ENCODE measurements around the gene KRTDAP. TPM values are rescaled to one million over a fixed set of nuclear protein-coding genes. Genes with fewer than 3 reads are reported as not detected.

The KRTDAP gene
- total RNA-seq, 1 experiment from 2014 or later, result 1.7 TPM

DNA sequence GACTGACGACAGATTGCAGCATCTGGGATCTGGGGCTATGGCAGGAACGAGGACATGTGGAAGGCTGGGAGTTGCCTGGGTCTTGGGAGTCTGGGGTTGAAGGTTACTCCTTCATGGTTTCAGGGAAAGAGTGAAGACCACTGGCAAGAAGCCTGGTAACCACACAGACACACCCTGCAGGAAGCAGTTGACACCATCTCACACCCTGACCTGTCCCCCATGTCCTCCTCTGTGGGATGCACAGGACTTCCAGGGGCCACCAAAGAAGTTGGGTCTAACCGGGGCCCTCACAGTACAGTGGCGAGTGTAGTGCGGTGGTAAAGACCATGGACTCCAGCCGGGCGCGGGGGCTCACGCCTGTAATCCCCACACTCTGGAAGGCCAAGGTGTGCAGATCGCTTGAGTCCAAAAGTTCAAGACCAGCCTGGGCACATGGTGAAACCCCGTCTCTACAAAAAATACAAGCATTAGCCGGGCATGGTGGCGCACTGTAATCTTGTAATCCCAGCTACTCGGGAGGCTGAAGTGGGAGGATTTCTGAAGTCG is 52.8 kb downstream of the KRTDAP start:
- CTCF ChIA-PET, result interaction anchor here (1.3 to 1.4 kb wide), 2 partner anchors 10 to 58 kb away, joined by 3 to 5 read pairs; no protein-coding TSS in a partner anchor

More for the DNA sequence above, 52.8 kb downstream of the KRTDAP start:
- Mint-ChIP-seq H3K4me1 (no peaks in the 10 kb centered on the region), H3K4me3 (no peak overlapping the region), H3K36me3 (no peaks in the 10 kb centered on the region), H3K9me3 (no peaks in the 10 kb centered on the region), H3K27me3 (ENCODE audit: low read depth) (peaks cover 5% of the 10 kb centered on the region), H3K27ac (no peak overlapping the region)
- no peak for TF ChIP-seq AR (CRISPR knock-in tag; IDR thresholded peaks at IDR 0.05)
- TF ChIP-seq GABPB1 (CRISPR knock-in tag; IDR thresholded peaks at IDR 0.05), result peak; percentile 71; the same call in 1 of the 2 replicates
- TF ChIP-seq, protein P1, sequence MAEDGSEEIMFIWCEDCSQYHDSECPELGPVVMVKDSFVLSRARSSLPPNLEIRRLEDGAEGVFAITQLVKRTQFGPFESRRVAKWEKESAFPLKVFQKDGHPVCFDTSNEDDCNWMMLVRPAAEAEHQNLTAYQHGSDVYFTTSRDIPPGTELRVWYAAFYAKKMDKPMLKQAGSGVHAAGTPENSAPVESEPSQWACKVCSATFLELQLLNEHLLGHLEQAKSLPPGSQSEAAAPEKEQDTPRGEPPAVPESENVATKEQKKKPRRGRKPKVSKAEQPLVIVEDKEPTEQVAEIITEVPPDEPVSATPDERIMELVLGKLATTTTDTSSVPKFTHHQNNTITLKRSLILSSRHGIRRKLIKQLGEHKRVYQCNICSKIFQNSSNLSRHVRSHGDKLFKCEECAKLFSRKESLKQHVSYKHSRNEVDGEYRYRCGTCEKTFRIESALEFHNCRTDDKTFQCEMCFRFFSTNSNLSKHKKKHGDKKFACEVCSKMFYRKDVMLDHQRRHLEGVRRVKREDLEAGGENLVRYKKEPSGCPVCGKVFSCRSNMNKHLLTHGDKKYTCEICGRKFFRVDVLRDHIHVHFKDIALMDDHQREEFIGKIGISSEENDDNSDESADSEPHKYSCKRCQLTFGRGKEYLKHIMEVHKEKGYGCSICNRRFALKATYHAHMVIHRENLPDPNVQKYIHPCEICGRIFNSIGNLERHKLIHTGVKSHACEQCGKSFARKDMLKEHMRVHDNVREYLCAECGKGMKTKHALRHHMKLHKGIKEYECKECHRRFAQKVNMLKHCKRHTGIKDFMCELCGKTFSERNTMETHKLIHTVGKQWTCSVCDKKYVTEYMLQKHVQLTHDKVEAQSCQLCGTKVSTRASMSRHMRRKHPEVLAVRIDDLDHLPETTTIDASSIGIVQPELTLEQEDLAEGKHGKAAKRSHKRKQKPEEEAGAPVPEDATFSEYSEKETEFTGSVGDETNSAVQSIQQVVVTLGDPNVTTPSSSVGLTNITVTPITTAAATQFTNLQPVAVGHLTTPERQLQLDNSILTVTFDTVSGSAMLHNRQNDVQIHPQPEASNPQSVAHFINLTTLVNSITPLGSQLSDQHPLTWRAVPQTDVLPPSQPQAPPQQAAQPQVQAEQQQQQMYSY (CRISPR knock-in tag; IDR thresholded peaks at IDR 0.05), result no peak
- no peak for DNase-seq (ENCODE audit: low spot score)
- no peak for ATAC-seq
- POLR2A ChIA-PET, result no interaction called here

Other genes with a start within 250 kb of the KRTDAP start
- gene LSR, start 241.5 kb downstream of the KRTDAP start, total RNA-seq (2021), result 126 to 132 TPM (median 130 TPM) in 3 replicates
- 109 to 127 TPM (median 120 TPM) in 3 replicates for gene USF2, start 221.5 kb downstream of the KRTDAP start, total RNA-seq (2021)
- gene HAMP, start 207.9 kb downstream of the KRTDAP start, total RNA-seq (2021), result 0.11 to 0.22 TPM (median 0.14 TPM) in 3 replicates
- gene MAG, start 198.3 kb downstream of the KRTDAP start, total RNA-seq (2021), result 0.23 to 0.53 TPM (median 0.46 TPM) in 3 replicates
- gene CD22, start 161.3 kb downstream of the KRTDAP start, total RNA-seq (2021), result 0.28 to 1.1 TPM (median 0.55 TPM) in 3 replicates
- gene FFAR1, start 142.6 kb downstream of the KRTDAP start, total RNA-seq (2021), result 0.07 TPM in 1 of 3 replicates, not detected in the others
- not detected in 3 replicates for gene FFAR3, start 132.0 kb downstream of the KRTDAP start, total RNA-seq (2021)
- gene GPR42, start 119.4 kb downstream of the KRTDAP start, total RNA-seq (2021), result not detected in 3 replicates
- gene FFAR2, start 42.2 kb downstream of the KRTDAP start, total RNA-seq (2021), result not detected in 3 replicates
- gene DMKN, start 23.2 kb upstream of the KRTDAP start, total RNA-seq (2021), result 284 to 302 TPM (median 285 TPM) in 3 replicates
- gene SBSN, start 37.8 kb upstream of the KRTDAP start, total RNA-seq (2021), result 0.15 to 0.39 TPM in 2 of 3 replicates, not detected in the other
- 0.20 to 0.30 TPM in 2 of 3 replicates, not detected in the other for gene GAPDHS, start 43.0 kb upstream of the KRTDAP start, total RNA-seq (2021)
- gene TMEM147, start 55.2 kb upstream of the KRTDAP start, total RNA-seq (2021), result 132 to 135 TPM (median 132 TPM) in 3 replicates
- 0.59 to 1.2 TPM (median 1.1 TPM) in 3 replicates for gene ATP4A, start 73.2 kb upstream of the KRTDAP start, total RNA-seq (2021)
- not detected in 3 replicates for gene PMIS2, start 95.7 kb upstream of the KRTDAP start, total RNA-seq (2021)
- gene HAUS5, start 122.3 kb upstream of the KRTDAP start, total RNA-seq (2021), result 23.5 to 25.4 TPM (median 24.4 TPM) in 3 replicates
- gene RBM42, start 138.6 kb upstream of the KRTDAP start, total RNA-seq (2021), result 84.7 to 94.9 TPM (median 88.6 TPM) in 3 replicates
- 1.4 to 1.9 TPM (median 1.7 TPM) in 3 replicates for gene ETV2, start 151.3 kb upstream of the KRTDAP start, total RNA-seq (2021)
- 523 to 536 TPM (median 526 TPM) in 3 replicates for gene COX6B1, start 157.9 kb upstream of the KRTDAP start, total RNA-seq (2021)
- gene UPK1A, start 176.1 kb upstream of the KRTDAP start, total RNA-seq (2021), result 1.6 to 3.0 TPM (median 2.7 TPM) in 3 replicates
- gene ZBTB32, start 214.1 kb upstream of the KRTDAP start, total RNA-seq (2021), result 0.11 to 0.34 TPM (median 0.18 TPM) in 3 replicates
- 53.6 to 66.6 TPM (median 58.1 TPM) in 3 replicates for gene KMT2B, start 227.5 kb upstream of the KRTDAP start, total RNA-seq (2021)